ENCODE measurements around the gene FXN. TPM values are rescaled to one million over a fixed set of nuclear protein-coding genes. Genes with fewer than 3 reads are reported as not detected.

Gene FXN
- total RNA-seq, 1 experiment from 2014 or later: 24.1 TPM

- Histone ChIP-seq H3K4me2 (ENCODE audit: low read length) (no peak overlapping the region), H3K9me2 (ENCODE audit: insufficient read depth) (no peaks in the 10 kb centered on the region), H3K9ac (ENCODE audit: low read length) (no peak overlapping the region), H3K79me2 (ENCODE audit: insufficient read depth, low read length) (peaks cover 5% of the 10 kb centered on the region; the same call in 1 of the 2 replicates), H3K36me3 (ENCODE audit: control insufficient read depth in 1 of 2, insufficient read depth in 2 of 2, low read length in 2 of 2) (no peaks in the 10 kb centered on the region), H3K4me1 (ENCODE audit: control insufficient read depth in 1 of 2, insufficient read depth in 2 of 2, low read length in 2 of 2) (no peaks in the 10 kb centered on the region), H3K4me3 (replicated peaks in 1 of 2; ENCODE audit: low read depth in 1 of 2, low read length in 2 of 2) (no peak overlapping the region), H3K27ac (ENCODE audit: low read depth, low read length) (no peak overlapping the region), H4K20me1 (ENCODE audit: insufficient read depth) (no peaks in the 10 kb centered on the region), H3K9me3 (ENCODE audit: control insufficient read depth in 1 of 2, insufficient read depth in 1 of 2, low read depth in 1 of 2, low read length in 2 of 2) (no peaks in the 10 kb centered on the region), H3K27me3 (ENCODE audit: insufficient read depth, low read length) (no peaks in the 10 kb centered on the region), H2AFZ (ENCODE audit: low read depth, low read length, poor library complexity, severe bottlenecking) (no peak overlapping the region)
- ATAC-seq: no peak
- BruUV-seq (replicated peaks): no TSS peak
- intact Hi-C loops (cut with micrococcal nuclease): no loop called here
- ChIA-PET CTCF (no interaction called here), POLR2A (no interaction called here), RAD21 (ENCODE audit: low non-redundant PET in 1 of 2, low total read pairs in 2 of 2, uncharacterized antibody in 2 of 2, unreplicated experiment in 2 of 2) (no interaction called here)
- no peak for DNase-seq (ENCODE audit: low read depth, low spot score)
- TF ChIP-seq ZNF274 (IDR thresholded peaks at IDR 0.05; ENCODE audit: low read depth, low read length) (no peak), POLR2AphosphoS5 (IDR thresholded peaks at IDR 0.05; ENCODE audit: low read depth, low read length) (no peak), CTCF (IDR thresholded peaks at IDR 0.05 in 2 of 3, conservative IDR thresholded peaks at IDR 0.05 in 1 of 3; ENCODE audit: borderline replicate concordance in 1 of 3, insufficient read depth in 1 of 3, low read depth in 2 of 3, low read length in 2 of 3) (no peak), RAD21 (IDR thresholded peaks at IDR 0.05; ENCODE audit: low read depth) (no peak), CBX3 (IDR thresholded peaks at IDR 0.05; ENCODE audit: low read depth) (no peak), REST (IDR thresholded peaks at IDR 0.05; ENCODE audit: low read depth) (no peak), EZH2 (IDR thresholded peaks at IDR 0.05) (no peak), JUND (IDR thresholded peaks at IDR 0.05) (no peak), TCF7L2 (IDR thresholded peaks at IDR 0.05; ENCODE audit: borderline replicate concordance, extremely low read depth, insufficient read depth, insufficient read length) (no peak), POLR2A (IDR thresholded peaks at IDR 0.05; ENCODE audit: borderline replicate concordance, extremely low read depth, insufficient read depth, insufficient read length) (no peak), EZH2phosphoT487 (IDR thresholded peaks at IDR 0.05; ENCODE audit: borderline replicate concordance) (no peak), FOSL1 (IDR thresholded peaks at IDR 0.05; ENCODE audit: low read depth) (no peak)
These were observed 109.7 kb downstream of the FXN start for GRCh38 chr9:69145144-69145715.

All from HCT116 (cell line).